WTC11 (cell line): Measurements from ENCODE around the gene ZGPAT. TPM values are rescaled to one million over a fixed set of nuclear protein-coding genes. Genes with fewer than 3 reads are reported as not detected.

Experiments
- ATAC-seq: fragments of 200-7000 bp; cut with Tn5 transposase; 2 replicates; pipeline ENCODE4 v1.10.0; 2021; ENCODE audit warnings: mild to moderate bottlenecking, moderate library complexity
- CTCF ChIA-PET: fragments of 300-600 bp; sonication (Branson Sonifier 250); formaldehyde crosslinking; loops from one replicate; lab custom pipeline; 2021; ENCODE audit warnings: antibody characterized with exemption; lab: Charles Lee
- POLR2A ChIA-PET: fragments of 350-600 bp; sonication (Branson Sonifier 250); formaldehyde crosslinking; loops from one replicate; lab custom pipeline; 2021; ENCODE audit warnings: antibody characterized with exemption; lab: Charles Lee
- DNase-seq: peaks from one replicate; pipeline ENCODE4 v3.0.0; 2021; ENCODE audit warnings: low spot score
- H3K27ac Mint-ChIP-seq: 2 replicates; pipeline ENCODE4 v1.8.0; 2021; ENCODE audit warnings: mixed read lengths
- H3K27me3 Mint-ChIP-seq: 2 replicates; pipeline ENCODE4 v1.8.0; 2021; ENCODE audit warnings: low read depth, mild to moderate bottlenecking, moderate library complexity, mixed read lengths
- H3K36me3 Mint-ChIP-seq: 2 replicates; pipeline ENCODE4 v1.8.0; 2021; ENCODE audit warnings: mixed read lengths
- H3K4me1 Mint-ChIP-seq: 2 replicates; pipeline ENCODE4 v1.8.0; 2022; ENCODE audit warnings: mixed read lengths
- H3K4me3 Mint-ChIP-seq: 2 replicates; pipeline ENCODE4 v1.8.0; 2021; ENCODE audit warnings: mild to moderate bottlenecking, moderate library complexity, mixed read lengths
- H3K9me3 Mint-ChIP-seq: 2 replicates; pipeline ENCODE4 v1.8.0; 2021; ENCODE audit warnings: mixed read lengths
- AR ChIP-seq: fragments of 250-450 bp; sonication (Bioruptor Pico); IDR thresholded peaks from 2 replicates; pipeline ENCODE4 v1.9.0; 2021; ENCODE audit warnings: mild to moderate bottlenecking
- E2F5 ChIP-seq: sonication (generic); formaldehyde crosslinking; IDR thresholded peaks from 2 replicates; pipeline ENCODE4 v1.8.1; 2022; ENCODE audit warnings: mild to moderate bottlenecking, moderate library complexity, missing genetic modification reagents
- ERG ChIP-seq: fragments of 250-450 bp; sonication (Bioruptor Pico); IDR thresholded peaks from 2 replicates; pipeline ENCODE4 v1.8.0; 2021; ENCODE audit warnings: mild to moderate bottlenecking
- ETV6 ChIP-seq: sonication (generic); formaldehyde crosslinking; IDR thresholded peaks from 2 replicates; pipeline ENCODE4 v1.8.1; 2022; ENCODE audit warnings: mild to moderate bottlenecking, missing genetic modification reagents
- IRF2 ChIP-seq: sonication (generic); formaldehyde crosslinking; IDR thresholded peaks from 2 replicates; pipeline ENCODE4 v1.8.0; 2022; ENCODE audit warnings: low read depth, missing genetic modification reagents, borderline replicate concordance
- JAZF1 ChIP-seq: fragments of 250-450 bp; sonication (Bioruptor Pico); IDR thresholded peaks from 2 replicates; pipeline ENCODE4 v1.9.0; 2021; ENCODE audit warnings: moderate library complexity, mild to moderate bottlenecking, inconsistent platforms
- NR3C1 ChIP-seq: sonication (generic); formaldehyde crosslinking; conservative IDR thresholded peaks from 2 replicates; pipeline ENCODE4 v1.8.1; 2023; ENCODE audit warnings: low read depth, mild to moderate bottlenecking, missing genetic modification reagents
- PRRX2 ChIP-seq: fragments of 250-450 bp; sonication (Bioruptor Pico); IDR thresholded peaks from 2 replicates; pipeline ENCODE4 v1.8.0; 2021; ENCODE audit warnings: mild to moderate bottlenecking
- SP1 ChIP-seq: sonication (generic); formaldehyde crosslinking; conservative IDR thresholded peaks from 2 replicates; pipeline ENCODE4 v1.8.1; 2022; ENCODE audit warnings: missing genetic modification reagents
- TEAD4 ChIP-seq: sonication (generic); formaldehyde crosslinking; IDR thresholded peaks from 2 replicates; pipeline ENCODE4 v1.8.0; 2022; ENCODE audit warnings: mild to moderate bottlenecking, missing genetic modification reagents
- ZNF232 ChIP-seq: sonication (generic); formaldehyde crosslinking; IDR thresholded peaks from 2 replicates; pipeline ENCODE4 v1.8.0; 2022; ENCODE audit warnings: mild to moderate bottlenecking, missing genetic modification reagents
- ZNF423 ChIP-seq: fragments of 250-450 bp; sonication (Bioruptor Pico); IDR thresholded peaks from 2 replicates; pipeline ENCODE4 v2.1.2; 2022; ENCODE audit warnings: mild to moderate bottlenecking, moderate library complexity
- total RNA-seq: library from RNA; stranded (reverse); gene quantifications from 3 replicates; pipeline ENCODE4 v1.2.3, GENCODE V29; 2021
- TF ChIP-seq, protein P1 (sequence below): sonication (generic); formaldehyde crosslinking; IDR thresholded peaks from 2 replicates; pipeline ENCODE4 v1.8.1; 2022; ENCODE audit warnings: low read depth, mild to moderate bottlenecking, moderate library complexity, missing genetic modification reagents, borderline replicate concordance
- TF ChIP-seq, protein P2 (sequence below): sonication (generic); formaldehyde crosslinking; IDR thresholded peaks from 2 replicates; pipeline ENCODE4 v1.8.0; 2022; ENCODE audit warnings: mild to moderate bottlenecking, missing genetic modification reagents
- TF ChIP-seq, protein P3 (sequence below): sonication (generic); formaldehyde crosslinking; IDR thresholded peaks from 2 replicates; pipeline ENCODE4 v1.8.0; 2022; ENCODE audit warnings: mild to moderate bottlenecking, missing genetic modification reagents
- TF ChIP-seq, protein P4 (sequence below): fragments of 250-450 bp; sonication (Bioruptor Pico); IDR thresholded peaks from 2 replicates; pipeline ENCODE4 v2.1.2; 2022; ENCODE audit warnings: mild to moderate bottlenecking, moderate library complexity
- TF ChIP-seq, protein P5 (sequence below): sonication (generic); formaldehyde crosslinking; IDR thresholded peaks from 2 replicates; pipeline ENCODE4 v1.8.0; 2023; ENCODE audit warnings: mild to moderate bottlenecking, missing genetic modification reagents

The ZGPAT gene
- total RNA-seq, 1 experiment from 2014 or later = 28.3 TPM

DNA sequence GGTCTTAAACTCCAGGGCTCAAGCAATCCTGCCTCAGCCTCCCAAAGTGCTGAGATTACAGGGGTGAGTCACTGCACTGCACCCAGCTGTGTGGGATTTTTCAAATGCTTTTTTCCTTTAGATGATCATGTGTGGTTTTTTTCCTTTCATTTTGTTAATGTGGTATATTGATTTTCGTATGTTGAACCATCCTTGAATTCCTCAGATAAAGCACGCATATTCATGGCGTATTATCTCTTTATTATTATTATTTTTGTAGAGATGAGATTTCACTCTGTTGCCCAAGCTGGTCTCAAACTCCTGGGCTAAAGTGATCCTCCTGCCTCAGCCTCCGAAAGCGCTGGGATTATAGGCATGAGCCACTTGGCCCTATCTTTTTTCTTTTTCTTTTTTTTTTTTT lies 7.0 kb downstream of the ZGPAT start:
- DNase-seq (no peak), ATAC-seq (no peak)
- H3K27me3 Mint-ChIP-seq = no peaks in the 10 kb centered on the region
- no peak overlapping the region for H3K4me3 Mint-ChIP-seq
- POLR2A ChIA-PET = interaction anchor here (0.7 kb wide), 1 partner anchor 169 kb away, joined by 4 read pairs; no protein-coding TSS in a partner anchor
- no peak overlapping the region for H3K27ac Mint-ChIP-seq
- peaks cover 62% of the 10 kb centered on the region for H3K36me3 Mint-ChIP-seq
- no peaks in the 10 kb centered on the region for H3K9me3 Mint-ChIP-seq
- CTCF ChIA-PET = no interaction called here
- no peaks in the 10 kb centered on the region for H3K4me1 Mint-ChIP-seq
- TF ChIP-seq ETV6 (CRISPR knock-in tag) (no peak), IRF2 (CRISPR knock-in tag) (no peak), NR3C1 (CRISPR knock-in tag) (no peak), JAZF1 (CRISPR knock-in tag) (no peak), ERG (CRISPR knock-in tag) (no peak), PRRX2 (CRISPR knock-in tag) (no peak), ZNF232 (CRISPR knock-in tag) (no peak), AR (CRISPR knock-in tag) (no peak), SP1 (no peak), E2F5 (CRISPR knock-in tag) (no peak), ZNF423 (CRISPR knock-in tag) (no peak), TEAD4 (CRISPR knock-in tag) (no peak)
- TF ChIP-seq, protein P1, sequence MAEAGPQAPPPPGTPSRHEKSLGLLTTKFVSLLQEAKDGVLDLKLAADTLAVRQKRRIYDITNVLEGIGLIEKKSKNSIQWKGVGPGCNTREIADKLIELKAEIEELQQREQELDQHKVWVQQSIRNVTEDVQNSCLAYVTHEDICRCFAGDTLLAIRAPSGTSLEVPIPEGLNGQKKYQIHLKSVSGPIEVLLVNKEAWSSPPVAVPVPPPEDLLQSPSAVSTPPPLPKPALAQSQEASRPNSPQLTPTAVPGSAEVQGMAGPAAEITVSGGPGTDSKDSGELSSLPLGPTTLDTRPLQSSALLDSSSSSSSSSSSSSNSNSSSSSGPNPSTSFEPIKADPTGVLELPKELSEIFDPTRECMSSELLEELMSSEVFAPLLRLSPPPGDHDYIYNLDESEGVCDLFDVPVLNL (CRISPR knock-in tag) = no peak
- TF ChIP-seq, protein P2, sequence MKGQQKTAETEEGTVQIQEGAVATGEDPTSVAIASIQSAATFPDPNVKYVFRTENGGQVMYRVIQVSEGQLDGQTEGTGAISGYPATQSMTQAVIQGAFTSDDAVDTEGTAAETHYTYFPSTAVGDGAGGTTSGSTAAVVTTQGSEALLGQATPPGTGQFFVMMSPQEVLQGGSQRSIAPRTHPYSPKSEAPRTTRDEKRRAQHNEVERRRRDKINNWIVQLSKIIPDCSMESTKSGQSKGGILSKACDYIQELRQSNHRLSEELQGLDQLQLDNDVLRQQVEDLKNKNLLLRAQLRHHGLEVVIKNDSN (CRISPR knock-in tag) = no peak
- TF ChIP-seq, protein P3, sequence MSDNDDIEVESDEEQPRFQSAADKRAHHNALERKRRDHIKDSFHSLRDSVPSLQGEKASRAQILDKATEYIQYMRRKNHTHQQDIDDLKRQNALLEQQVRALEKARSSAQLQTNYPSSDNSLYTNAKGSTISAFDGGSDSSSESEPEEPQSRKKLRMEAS (CRISPR knock-in tag) = no peak
- TF ChIP-seq, protein P4, sequence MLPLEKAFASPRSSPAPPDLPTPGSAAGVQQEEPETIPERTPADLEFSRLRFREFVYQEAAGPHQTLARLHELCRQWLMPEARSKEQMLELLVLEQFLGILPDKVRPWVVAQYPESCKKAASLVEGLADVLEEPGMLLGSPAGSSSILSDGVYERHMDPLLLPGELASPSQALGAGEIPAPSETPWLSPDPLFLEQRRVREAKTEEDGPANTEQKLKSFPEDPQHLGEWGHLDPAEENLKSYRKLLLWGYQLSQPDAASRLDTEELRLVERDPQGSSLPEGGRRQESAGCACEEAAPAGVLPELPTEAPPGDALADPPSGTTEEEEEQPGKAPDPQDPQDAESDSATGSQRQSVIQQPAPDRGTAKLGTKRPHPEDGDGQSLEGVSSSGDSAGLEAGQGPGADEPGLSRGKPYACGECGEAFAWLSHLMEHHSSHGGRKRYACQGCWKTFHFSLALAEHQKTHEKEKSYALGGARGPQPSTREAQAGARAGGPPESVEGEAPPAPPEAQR (CRISPR knock-in tag) = no peak
- TF ChIP-seq, protein P5, sequence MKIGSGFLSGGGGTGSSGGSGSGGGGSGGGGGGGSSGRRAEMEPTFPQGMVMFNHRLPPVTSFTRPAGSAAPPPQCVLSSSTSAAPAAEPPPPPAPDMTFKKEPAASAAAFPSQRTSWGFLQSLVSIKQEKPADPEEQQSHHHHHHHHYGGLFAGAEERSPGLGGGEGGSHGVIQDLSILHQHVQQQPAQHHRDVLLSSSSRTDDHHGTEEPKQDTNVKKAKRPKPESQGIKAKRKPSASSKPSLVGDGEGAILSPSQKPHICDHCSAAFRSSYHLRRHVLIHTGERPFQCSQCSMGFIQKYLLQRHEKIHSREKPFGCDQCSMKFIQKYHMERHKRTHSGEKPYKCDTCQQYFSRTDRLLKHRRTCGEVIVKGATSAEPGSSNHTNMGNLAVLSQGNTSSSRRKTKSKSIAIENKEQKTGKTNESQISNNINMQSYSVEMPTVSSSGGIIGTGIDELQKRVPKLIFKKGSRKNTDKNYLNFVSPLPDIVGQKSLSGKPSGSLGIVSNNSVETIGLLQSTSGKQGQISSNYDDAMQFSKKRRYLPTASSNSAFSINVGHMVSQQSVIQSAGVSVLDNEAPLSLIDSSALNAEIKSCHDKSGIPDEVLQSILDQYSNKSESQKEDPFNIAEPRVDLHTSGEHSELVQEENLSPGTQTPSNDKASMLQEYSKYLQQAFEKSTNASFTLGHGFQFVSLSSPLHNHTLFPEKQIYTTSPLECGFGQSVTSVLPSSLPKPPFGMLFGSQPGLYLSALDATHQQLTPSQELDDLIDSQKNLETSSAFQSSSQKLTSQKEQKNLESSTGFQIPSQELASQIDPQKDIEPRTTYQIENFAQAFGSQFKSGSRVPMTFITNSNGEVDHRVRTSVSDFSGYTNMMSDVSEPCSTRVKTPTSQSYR (CRISPR knock-in tag) = no peak
